DOHH2 (cell line): Measurements from ENCODE around the gene KANK3.

ENCODE experiments used
- CTCF ChIP-seq: fragments of 200-600 bp; sonication (generic); IDR thresholded peaks from one replicate; pipeline ENCODE4 v1.5.1; 2014; ENCODE audit warnings: antibody characterized with exemption, mild to moderate bottlenecking, low read depth, low read length; ENCODE audit not compliant: poor library complexity, severe bottlenecking
- EZH2phosphoT487 ChIP-seq: fragments of 200-600 bp; sonication (generic); IDR thresholded peaks from 2 replicates; pipeline ENCODE4 v1.6.1; 2017; ENCODE audit warnings: borderline replicate concordance, mild to moderate bottlenecking, antibody characterized with exemption, low read length, moderate library complexity, mixed read lengths

DNA sequence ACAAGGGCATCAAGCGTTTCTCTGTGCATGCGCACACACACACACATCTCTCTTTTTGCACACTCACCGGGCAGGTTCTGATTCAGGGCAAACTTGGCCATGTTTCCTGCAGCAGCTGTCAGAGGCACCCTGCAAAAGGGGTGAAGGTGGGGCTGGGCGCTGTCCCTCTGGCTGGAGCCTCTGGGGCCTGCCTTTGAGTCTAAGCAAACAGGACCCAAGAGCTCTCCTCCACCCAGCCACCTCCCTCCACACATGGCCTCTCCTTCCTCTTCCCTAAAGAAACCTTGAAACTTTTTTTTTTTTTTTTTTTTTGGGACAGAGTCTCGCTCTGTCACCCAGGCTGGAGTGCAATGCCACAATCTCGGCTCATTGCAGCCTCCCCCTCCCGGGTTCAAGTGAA lies 5.3 kb downstream of the KANK3 start:
- no peak for TF ChIP-seq CTCF
- TF ChIP-seq EZH2phosphoT487: no peak
